Stimulated activated CD8-positive, alpha-beta memory T cell treated with anti-CD3 and anti-CD28 coated beads, Interleukin-15, amount 100 ng/mL, for 4 hours (primary cell): ENCODE results near the gene USP9X.
"Not testable (repeated sequence)": the region's sequence is repeated elsewhere in the genome, so short reads cannot be mapped to it uniquely, and the experiment has no call there.

Experiments
- DNase-seq, 2 donors: peaks; one replicate each; pipeline ENCODE4 v3.0.0-alpha.2; 2020; ENCODE audit warnings: low read depth in 2 of 2

USP9X gene

GRCh38 chrX:41122664-41123257 is 37.5 kb downstream of the USP9X start:
- DNase-seq = no peak

GRCh38 chrX:41127477-41128192 is 42.4 kb downstream of the USP9X start:
- no peak for DNase-seq

GRCh38 chrX:41128955-41129354 is 43.7 kb downstream of the USP9X start:
- no peak for DNase-seq

GRCh38 chrX:41131766-41132165 is 46.5 kb downstream of the USP9X start:
- no peak for DNase-seq

- DNase-seq = no peak
Observed at GRCh38 chrX:41133551-41133950, 48.3 kb downstream of the USP9X start.

- DNase-seq = no peak
Observed at GRCh38 chrX:41137589-41137988, 52.3 kb downstream of the USP9X start.

- DNase-seq = no peak
Observed at GRCh38 chrX:41142130-41142910, 57.1 kb downstream of the USP9X start.

- no peak for DNase-seq
Observed at GRCh38 chrX:41144873-41145272, 59.6 kb downstream of the USP9X start.

GRCh38 chrX:41145920-41146608 is 60.8 kb downstream of the USP9X start:
- DNase-seq = no peak

GRCh38 chrX:41148553-41148952 is 63.3 kb downstream of the USP9X start:
- DNase-seq = no peak

GRCh38 chrX:41150043-41150442 is 64.8 kb downstream of the USP9X start:
- no peak for DNase-seq

- not testable (repeated sequence) for DNase-seq
Observed at GRCh38 chrX:41151726-41152125, 66.5 kb downstream of the USP9X start.

GRCh38 chrX:41152221-41152620 is 67.0 kb downstream of the USP9X start:
- no peak for DNase-seq

- DNase-seq = no peak
Observed at GRCh38 chrX:41153448-41153847, 68.2 kb downstream of the USP9X start.

GRCh38 chrX:41153957-41154356 is 68.7 kb downstream of the USP9X start:
- DNase-seq = no peak

- DNase-seq = no peak
Observed at GRCh38 chrX:41164449-41164848, 79.2 kb downstream of the USP9X start.

GRCh38 chrX:41167888-41168287 is 82.6 kb downstream of the USP9X start:
- no peak for DNase-seq

GRCh38 chrX:41176263-41176662 is 91.0 kb downstream of the USP9X start:
- no peak for DNase-seq

- no peak for DNase-seq
Observed at GRCh38 chrX:41177297-41177696, 92.1 kb downstream of the USP9X start.

GRCh38 chrX:41178201-41178600 is 93.0 kb downstream of the USP9X start:
- no peak for DNase-seq

GRCh38 chrX:41180194-41180908 is 95.1 kb downstream of the USP9X start:
- DNase-seq = peak; percentile 9 to 19

GRCh38 chrX:41184312-41184711 is 99.1 kb downstream of the USP9X start:
- DNase-seq = no peak
